K562 (cell line): ENCODE data around the gene VEGFB. TPM values are rescaled to one million over a fixed set of nuclear protein-coding genes. Genes with fewer than 3 reads are reported as not detected.
A peak's percentile ranks its signal among the peaks of the same experiment; 100 is the strongest.

ENCODE experiments used
- CBX3 ChIP-seq, 2 experiments: IDR thresholded peaks; 1 replicate in 1 of 2; 2 replicates in 1 of 2; pipeline ENCODE4 v1.6.1; 2012; ENCODE audit warnings: inconsistent platforms in 2 of 2, low read length in 2 of 2, borderline replicate concordance in 1 of 2, control low read depth in 1 of 2
- HDAC2 ChIP-seq: fragments of 450-650 bp; IDR thresholded peaks from 2 replicates; pipeline ENCODE4 v1.6.1; 2016; ENCODE audit warnings: mild to moderate bottlenecking
- NFRKB ChIP-seq: fragments of 450-650 bp; IDR thresholded peaks from 2 replicates; pipeline ENCODE4 v1.6.1; 2016; ENCODE audit warnings: low read depth
- PHTF2 ChIP-seq: fragments of 250-450 bp; sonication (Bioruptor Pico); IDR thresholded peaks from 2 replicates; pipeline ENCODE4 v1.5.0; 2021; ENCODE audit warnings: mild to moderate bottlenecking
- RBM15 ChIP-seq: fragments of 200-400 bp; formaldehyde crosslinking; IDR thresholded peaks from 2 replicates; pipeline ENCODE4 v1.6.1; 2018; ENCODE audit warnings: mild to moderate bottlenecking, low read length, moderate library complexity; ENCODE audit not compliant: insufficient read depth
- SP2 ChIP-seq: IDR thresholded peaks from 2 replicates; pipeline ENCODE4 v1.6.1; 2011; ENCODE audit warnings: mild to moderate bottlenecking, low read depth, low read length, moderate library complexity; ENCODE audit not compliant: poor library complexity, severe bottlenecking; ENCODE audit errors: extremely low read depth
- TAL1 ChIP-seq: fragments of 450-650 bp; IDR thresholded peaks from 2 replicates; pipeline ENCODE4 v1.6.1; 2016; ENCODE audit warnings: mild to moderate bottlenecking
- ZFP30 ChIP-seq: fragments of 250-450 bp; sonication (Bioruptor Pico); IDR thresholded peaks from 2 replicates; pipeline ENCODE4 v1.8.0; 2022; ENCODE audit warnings: moderate library complexity, mild to moderate bottlenecking, inconsistent platforms, borderline replicate concordance
- ZNF124 ChIP-seq: sonication (generic); formaldehyde crosslinking; IDR thresholded peaks from 2 replicates; pipeline ENCODE4 v1.8.1; 2022; ENCODE audit warnings: missing genetic modification reagents
- polyA plus RNA-seq, 8 experiments: library from polyadenylated mRNA; depleted of rRNA in 4 of 8; stranded (reverse) in 5 of 8; unstranded in 3 of 8; fragments of >200 nt; fragmentation: Nextera tagmentation in 2 of 8; fragmentation: Illumina TruSeq in 1 of 8; extraction: Ambion mirVana in 2 of 8; extraction: Trizol in 1 of 8; gene quantifications; 2 replicates each; pipeline versions ENCODE4 v1.2.1 to v1.2.3, GENCODE V29; 2011 to 2014; ENCODE audit warnings: inconsistent platforms in 1 of 8, missing spikeins in 1 of 8
- total RNA-seq, 7 experiments: library from RNA; depleted of rRNA in 6 of 7; stranded (reverse); fragments of >200 nt in 6 of 7; fragmentation: Illumina TruSeq in 2 of 7; extraction: Trizol in 2 of 7; gene quantifications; 2 replicates each; pipeline versions ENCODE4 v1.2.1 to v1.2.3, GENCODE V29; 2011 to 2021; ENCODE audit warnings: low replicate concordance in 1 of 7
- TF ChIP-seq, protein P1 (sequence below), 2 experiments: fragments of 450-650 bp; conservative IDR thresholded peaks; 2 replicates each; pipeline ENCODE4 v1.6.1; 2017; ENCODE audit warnings: mild to moderate bottlenecking in 2 of 2, moderate library complexity in 2 of 2
- TF ChIP-seq, protein P2 (sequence below): sonication (generic); formaldehyde crosslinking; IDR thresholded peaks from 2 replicates; pipeline ENCODE4 v1.8.1; 2023; ENCODE audit warnings: mild to moderate bottlenecking, missing genetic modification reagents
- TF ChIP-seq, protein P3 (sequence below): sonication (generic); formaldehyde crosslinking; IDR thresholded peaks from 2 replicates; pipeline ENCODE4 v1.8.0; 2023; ENCODE audit warnings: mild to moderate bottlenecking, missing genetic modification reagents
- TF ChIP-seq, protein P4 (sequence below): fragments of 450-650 bp; IDR thresholded peaks from 2 replicates; pipeline ENCODE4 v1.6.1; 2016; ENCODE audit warnings: borderline replicate concordance
- TF ChIP-seq, protein P5 (sequence below): fragments of 450-650 bp; IDR thresholded peaks from 2 replicates; pipeline ENCODE4 v1.7.1; 2018; ENCODE audit warnings: mild to moderate bottlenecking, low read depth; ENCODE audit not compliant: partially characterized antibody

Gene VEGFB
- total and polyA plus RNA-seq, 9 of the 15 experiments (the other 6 are each of a cell fraction or from before 2014, with no cell fraction given): 11.0 to 83.4 (median 25.7) TPM

DNA sequence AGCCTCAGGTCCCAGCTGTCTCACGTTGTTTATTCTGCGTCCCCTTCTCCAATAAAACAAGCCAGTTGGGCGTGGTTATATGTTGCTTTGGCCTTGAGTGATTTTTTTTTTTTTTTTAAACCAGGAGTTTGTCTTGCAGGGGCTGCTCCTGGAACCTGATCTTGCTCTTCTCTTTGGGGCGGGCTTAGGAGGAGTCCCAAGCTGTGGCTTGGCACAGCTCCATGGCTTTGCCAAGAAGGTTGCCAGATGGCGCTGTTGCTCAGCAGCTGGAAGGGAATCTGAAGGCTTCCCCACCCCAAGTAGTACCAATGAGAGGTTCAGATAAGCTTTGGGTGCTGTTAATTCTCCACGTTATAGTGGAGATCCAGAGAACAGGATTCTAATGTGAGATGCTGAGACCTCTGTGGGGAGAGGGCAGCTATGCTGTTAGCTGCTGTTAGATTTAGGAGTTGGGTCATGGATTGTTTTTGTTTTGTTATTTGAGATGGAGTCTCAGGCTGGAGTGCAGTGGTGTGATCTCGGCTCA lies 29.9 kb upstream of the VEGFB start (continued):
- no peak for TF ChIP-seq HDAC2
- no peak for TF ChIP-seq TAL1
- no peak for TF ChIP-seq PHTF2
- TF ChIP-seq, protein P1, sequence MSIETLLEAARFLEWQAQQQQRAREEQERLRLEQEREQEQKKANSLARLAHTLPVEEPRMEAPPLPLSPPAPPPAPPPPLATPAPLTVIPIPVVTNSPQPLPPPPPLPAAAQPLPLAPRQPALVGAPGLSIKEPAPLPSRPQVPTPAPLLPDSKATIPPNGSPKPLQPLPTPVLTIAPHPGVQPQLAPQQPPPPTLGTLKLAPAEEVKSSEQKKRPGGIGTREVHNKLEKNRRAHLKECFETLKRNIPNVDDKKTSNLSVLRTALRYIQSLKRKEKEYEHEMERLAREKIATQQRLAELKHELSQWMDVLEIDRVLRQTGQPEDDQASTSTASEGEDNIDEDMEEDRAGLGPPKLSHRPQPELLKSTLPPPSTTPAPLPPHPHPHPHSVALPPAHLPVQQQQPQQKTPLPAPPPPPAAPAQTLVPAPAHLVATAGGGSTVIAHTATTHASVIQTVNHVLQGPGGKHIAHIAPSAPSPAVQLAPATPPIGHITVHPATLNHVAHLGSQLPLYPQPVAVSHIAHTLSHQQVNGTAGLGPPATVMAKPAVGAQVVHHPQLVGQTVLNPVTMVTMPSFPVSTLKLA (conservative IDR thresholded peaks at IDR 0.05): peak in 1 of 2 experiments; percentile 52; a peak in 1 of 4 replicates
- no peak for TF ChIP-seq NFRKB
- no peak for TF ChIP-seq SP2
- 0 out of 3 replicates have a peak, but pooled peaks of 1 of the 2 experiments have one; percentile 41 for TF ChIP-seq CBX3 (IDR thresholded peaks at IDR 0.05; ENCODE audit: borderline replicate concordance in 1 of 2, low read length in 2 of 2)
- TF ChIP-seq, protein P2, sequence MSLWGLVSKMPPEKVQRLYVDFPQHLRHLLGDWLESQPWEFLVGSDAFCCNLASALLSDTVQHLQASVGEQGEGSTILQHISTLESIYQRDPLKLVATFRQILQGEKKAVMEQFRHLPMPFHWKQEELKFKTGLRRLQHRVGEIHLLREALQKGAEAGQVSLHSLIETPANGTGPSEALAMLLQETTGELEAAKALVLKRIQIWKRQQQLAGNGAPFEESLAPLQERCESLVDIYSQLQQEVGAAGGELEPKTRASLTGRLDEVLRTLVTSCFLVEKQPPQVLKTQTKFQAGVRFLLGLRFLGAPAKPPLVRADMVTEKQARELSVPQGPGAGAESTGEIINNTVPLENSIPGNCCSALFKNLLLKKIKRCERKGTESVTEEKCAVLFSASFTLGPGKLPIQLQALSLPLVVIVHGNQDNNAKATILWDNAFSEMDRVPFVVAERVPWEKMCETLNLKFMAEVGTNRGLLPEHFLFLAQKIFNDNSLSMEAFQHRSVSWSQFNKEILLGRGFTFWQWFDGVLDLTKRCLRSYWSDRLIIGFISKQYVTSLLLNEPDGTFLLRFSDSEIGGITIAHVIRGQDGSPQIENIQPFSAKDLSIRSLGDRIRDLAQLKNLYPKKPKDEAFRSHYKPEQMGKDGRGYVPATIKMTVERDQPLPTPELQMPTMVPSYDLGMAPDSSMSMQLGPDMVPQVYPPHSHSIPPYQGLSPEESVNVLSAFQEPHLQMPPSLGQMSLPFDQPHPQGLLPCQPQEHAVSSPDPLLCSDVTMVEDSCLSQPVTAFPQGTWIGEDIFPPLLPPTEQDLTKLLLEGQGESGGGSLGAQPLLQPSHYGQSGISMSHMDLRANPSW (CRISPR knock-in tag): no peak
- TF ChIP-seq, protein P3, sequence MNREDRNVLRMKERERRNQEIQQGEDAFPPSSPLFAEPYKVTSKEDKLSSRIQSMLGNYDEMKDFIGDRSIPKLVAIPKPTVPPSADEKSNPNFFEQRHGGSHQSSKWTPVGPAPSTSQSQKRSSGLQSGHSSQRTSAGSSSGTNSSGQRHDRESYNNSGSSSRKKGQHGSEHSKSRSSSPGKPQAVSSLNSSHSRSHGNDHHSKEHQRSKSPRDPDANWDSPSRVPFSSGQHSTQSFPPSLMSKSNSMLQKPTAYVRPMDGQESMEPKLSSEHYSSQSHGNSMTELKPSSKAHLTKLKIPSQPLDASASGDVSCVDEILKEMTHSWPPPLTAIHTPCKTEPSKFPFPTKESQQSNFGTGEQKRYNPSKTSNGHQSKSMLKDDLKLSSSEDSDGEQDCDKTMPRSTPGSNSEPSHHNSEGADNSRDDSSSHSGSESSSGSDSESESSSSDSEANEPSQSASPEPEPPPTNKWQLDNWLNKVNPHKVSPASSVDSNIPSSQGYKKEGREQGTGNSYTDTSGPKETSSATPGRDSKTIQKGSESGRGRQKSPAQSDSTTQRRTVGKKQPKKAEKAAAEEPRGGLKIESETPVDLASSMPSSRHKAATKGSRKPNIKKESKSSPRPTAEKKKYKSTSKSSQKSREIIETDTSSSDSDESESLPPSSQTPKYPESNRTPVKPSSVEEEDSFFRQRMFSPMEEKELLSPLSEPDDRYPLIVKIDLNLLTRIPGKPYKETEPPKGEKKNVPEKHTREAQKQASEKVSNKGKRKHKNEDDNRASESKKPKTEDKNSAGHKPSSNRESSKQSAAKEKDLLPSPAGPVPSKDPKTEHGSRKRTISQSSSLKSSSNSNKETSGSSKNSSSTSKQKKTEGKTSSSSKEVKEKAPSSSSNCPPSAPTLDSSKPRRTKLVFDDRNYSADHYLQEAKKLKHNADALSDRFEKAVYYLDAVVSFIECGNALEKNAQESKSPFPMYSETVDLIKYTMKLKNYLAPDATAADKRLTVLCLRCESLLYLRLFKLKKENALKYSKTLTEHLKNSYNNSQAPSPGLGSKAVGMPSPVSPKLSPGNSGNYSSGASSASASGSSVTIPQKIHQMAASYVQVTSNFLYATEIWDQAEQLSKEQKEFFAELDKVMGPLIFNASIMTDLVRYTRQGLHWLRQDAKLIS (CRISPR knock-in tag): no peak
- TF ChIP-seq ZNF124 (CRISPR knock-in tag): no peak
- TF ChIP-seq, protein P4, sequence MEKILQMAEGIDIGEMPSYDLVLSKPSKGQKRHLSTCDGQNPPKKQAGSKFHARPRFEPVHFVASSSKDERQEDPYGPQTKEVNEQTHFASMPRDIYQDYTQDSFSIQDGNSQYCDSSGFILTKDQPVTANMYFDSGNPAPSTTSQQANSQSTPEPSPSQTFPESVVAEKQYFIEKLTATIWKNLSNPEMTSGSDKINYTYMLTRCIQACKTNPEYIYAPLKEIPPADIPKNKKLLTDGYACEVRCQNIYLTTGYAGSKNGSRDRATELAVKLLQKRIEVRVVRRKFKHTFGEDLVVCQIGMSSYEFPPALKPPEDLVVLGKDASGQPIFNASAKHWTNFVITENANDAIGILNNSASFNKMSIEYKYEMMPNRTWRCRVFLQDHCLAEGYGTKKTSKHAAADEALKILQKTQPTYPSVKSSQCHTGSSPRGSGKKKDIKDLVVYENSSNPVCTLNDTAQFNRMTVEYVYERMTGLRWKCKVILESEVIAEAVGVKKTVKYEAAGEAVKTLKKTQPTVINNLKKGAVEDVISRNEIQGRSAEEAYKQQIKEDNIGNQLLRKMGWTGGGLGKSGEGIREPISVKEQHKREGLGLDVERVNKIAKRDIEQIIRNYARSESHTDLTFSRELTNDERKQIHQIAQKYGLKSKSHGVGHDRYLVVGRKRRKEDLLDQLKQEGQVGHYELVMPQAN: 0 out of 2 replicates have a peak, but pooled peaks have one; percentile 6
- TF ChIP-seq RBM15: no peak
- no peak for TF ChIP-seq ZFP30
- TF ChIP-seq, protein P5, sequence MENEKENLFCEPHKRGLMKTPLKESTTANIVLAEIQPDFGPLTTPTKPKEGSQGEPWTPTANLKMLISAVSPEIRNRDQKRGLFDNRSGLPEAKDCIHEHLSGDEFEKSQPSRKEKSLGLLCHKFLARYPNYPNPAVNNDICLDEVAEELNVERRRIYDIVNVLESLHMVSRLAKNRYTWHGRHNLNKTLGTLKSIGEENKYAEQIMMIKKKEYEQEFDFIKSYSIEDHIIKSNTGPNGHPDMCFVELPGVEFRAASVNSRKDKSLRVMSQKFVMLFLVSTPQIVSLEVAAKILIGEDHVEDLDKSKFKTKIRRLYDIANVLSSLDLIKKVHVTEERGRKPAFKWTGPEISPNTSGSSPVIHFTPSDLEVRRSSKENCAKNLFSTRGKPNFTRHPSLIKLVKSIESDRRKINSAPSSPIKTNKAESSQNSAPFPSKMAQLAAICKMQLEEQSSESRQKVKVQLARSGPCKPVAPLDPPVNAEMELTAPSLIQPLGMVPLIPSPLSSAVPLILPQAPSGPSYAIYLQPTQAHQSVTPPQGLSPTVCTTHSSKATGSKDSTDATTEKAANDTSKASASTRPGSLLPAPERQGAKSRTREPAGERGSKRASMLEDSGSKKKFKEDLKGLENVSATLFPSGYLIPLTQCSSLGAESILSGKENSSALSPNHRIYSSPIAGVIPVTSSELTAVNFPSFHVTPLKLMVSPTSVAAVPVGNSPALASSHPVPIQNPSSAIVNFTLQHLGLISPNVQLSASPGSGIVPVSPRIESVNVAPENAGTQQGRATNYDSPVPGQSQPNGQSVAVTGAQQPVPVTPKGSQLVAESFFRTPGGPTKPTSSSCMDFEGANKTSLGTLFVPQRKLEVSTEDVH: peak; percentile 36
